HFFc6 (cell line): ENCODE measurements around the gene MLH3. TPM values are rescaled to one million over a fixed set of nuclear protein-coding genes. Genes with fewer than 3 reads are reported as not detected.
A peak's percentile ranks its signal among the peaks of the same experiment; 100 is the strongest.

Experiments used
- DNase-seq: peaks from one replicate; pipeline ENCODE4 v3.0.0-alpha.2; 2018
- H3K27ac Mint-ChIP-seq: 2 replicates; pipeline ENCODE4 v1.8.0; 2020; ENCODE audit warnings: mild to moderate bottlenecking, mixed read lengths
- H3K27me3 Mint-ChIP-seq: 2 replicates; pipeline ENCODE4 v1.8.0; 2021; ENCODE audit warnings: mild to moderate bottlenecking, moderate library complexity, mixed read lengths; ENCODE audit not compliant: insufficient read depth
- H3K36me3 Mint-ChIP-seq: 2 replicates; pipeline ENCODE4 v1.8.0; 2021; ENCODE audit warnings: low read depth, mixed read lengths
- H3K4me1 Mint-ChIP-seq: 2 replicates; pipeline ENCODE4 v1.8.0; 2020; ENCODE audit warnings: low read depth, mixed read lengths
- H3K4me3 Mint-ChIP-seq: 2 replicates; pipeline ENCODE4 v1.8.0; 2020; ENCODE audit warnings: mild to moderate bottlenecking, moderate library complexity, mixed read lengths
- H3K9me3 Mint-ChIP-seq: 2 replicates; pipeline ENCODE4 v1.8.0; 2020; ENCODE audit warnings: mild to moderate bottlenecking, mixed read lengths
- total RNA-seq, 6 experiments: library from RNA; stranded (reverse); fragmentation: NEBNext Ultra II Directional; extraction: Animal tissue kit (Norgen Biotek cat#: 25700); gene quantifications; 2 replicates in 1 of 6; 3 replicates in 5 of 6; pipeline ENCODE4 v1.2.3, GENCODE V29; 2021
- TF ChIP-seq, protein P1 (sequence below): fragments of 200-600 bp; sonication (generic); IDR thresholded peaks from 2 replicates; pipeline ENCODE4 v1.5.0; 2021; ENCODE audit warnings: antibody characterized with exemption, mild to moderate bottlenecking

MLH3 gene
- total RNA-seq, 6 experiments from 2014 or later: 5.4 to 11.6 (median 7.6) TPM

- Mint-ChIP-seq H3K27me3 (peaks cover 4% of the 10 kb centered on the region; the same call in 1 of the 2 replicates), H3K4me1 (peaks cover 43% of the 10 kb centered on the region), H3K4me3 (no peak overlapping the region), H3K9me3 (no peaks in the 10 kb centered on the region), H3K36me3 (no peaks in the 10 kb centered on the region), H3K27ac (peak overlapping the region; percentile 88)
- TF ChIP-seq, protein P1, sequence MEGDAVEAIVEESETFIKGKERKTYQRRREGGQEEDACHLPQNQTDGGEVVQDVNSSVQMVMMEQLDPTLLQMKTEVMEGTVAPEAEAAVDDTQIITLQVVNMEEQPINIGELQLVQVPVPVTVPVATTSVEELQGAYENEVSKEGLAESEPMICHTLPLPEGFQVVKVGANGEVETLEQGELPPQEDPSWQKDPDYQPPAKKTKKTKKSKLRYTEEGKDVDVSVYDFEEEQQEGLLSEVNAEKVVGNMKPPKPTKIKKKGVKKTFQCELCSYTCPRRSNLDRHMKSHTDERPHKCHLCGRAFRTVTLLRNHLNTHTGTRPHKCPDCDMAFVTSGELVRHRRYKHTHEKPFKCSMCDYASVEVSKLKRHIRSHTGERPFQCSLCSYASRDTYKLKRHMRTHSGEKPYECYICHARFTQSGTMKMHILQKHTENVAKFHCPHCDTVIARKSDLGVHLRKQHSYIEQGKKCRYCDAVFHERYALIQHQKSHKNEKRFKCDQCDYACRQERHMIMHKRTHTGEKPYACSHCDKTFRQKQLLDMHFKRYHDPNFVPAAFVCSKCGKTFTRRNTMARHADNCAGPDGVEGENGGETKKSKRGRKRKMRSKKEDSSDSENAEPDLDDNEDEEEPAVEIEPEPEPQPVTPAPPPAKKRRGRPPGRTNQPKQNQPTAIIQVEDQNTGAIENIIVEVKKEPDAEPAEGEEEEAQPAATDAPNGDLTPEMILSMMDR: peak; percentile 44
- DNase-seq: peak; percentile 46
Observed at GRCh38 chr14:74979442-74980397, 71.5 kb downstream of the MLH3 start.

DNA sequence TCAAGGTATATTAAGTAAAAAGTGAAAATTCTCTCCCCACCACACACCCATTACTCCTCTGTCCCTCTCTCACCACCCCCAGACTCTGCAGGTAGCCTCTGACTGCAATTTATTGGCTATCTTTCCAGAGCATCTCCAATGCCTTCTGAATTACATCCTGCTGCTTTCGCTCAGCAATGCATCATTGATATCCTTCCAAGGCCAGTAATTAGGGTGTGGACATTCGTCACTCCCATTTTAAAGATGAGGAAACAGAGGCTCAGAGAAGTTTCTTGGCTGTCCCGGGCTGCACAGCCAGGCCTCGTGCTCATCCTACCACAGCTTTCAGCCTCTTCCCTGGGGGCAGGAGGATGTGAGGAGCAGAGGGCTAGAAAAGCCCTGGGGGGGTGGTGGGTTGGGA is 72.2 kb downstream of the MLH3 start:
- peak overlapping the region; percentile 88 for H3K27ac Mint-ChIP-seq
- H3K36me3 Mint-ChIP-seq: no peaks in the 10 kb centered on the region
- peaks cover 4% of the 10 kb centered on the region; the same call in 1 of the 2 replicates for H3K27me3 Mint-ChIP-seq
- peak overlapping the region; percentile 20 for H3K4me3 Mint-ChIP-seq
- TF ChIP-seq, protein P1: no peak
- peaks cover 43% of the 10 kb centered on the region for H3K4me1 Mint-ChIP-seq
- no peak for DNase-seq
- H3K9me3 Mint-ChIP-seq: no peaks in the 10 kb centered on the region

DNA sequence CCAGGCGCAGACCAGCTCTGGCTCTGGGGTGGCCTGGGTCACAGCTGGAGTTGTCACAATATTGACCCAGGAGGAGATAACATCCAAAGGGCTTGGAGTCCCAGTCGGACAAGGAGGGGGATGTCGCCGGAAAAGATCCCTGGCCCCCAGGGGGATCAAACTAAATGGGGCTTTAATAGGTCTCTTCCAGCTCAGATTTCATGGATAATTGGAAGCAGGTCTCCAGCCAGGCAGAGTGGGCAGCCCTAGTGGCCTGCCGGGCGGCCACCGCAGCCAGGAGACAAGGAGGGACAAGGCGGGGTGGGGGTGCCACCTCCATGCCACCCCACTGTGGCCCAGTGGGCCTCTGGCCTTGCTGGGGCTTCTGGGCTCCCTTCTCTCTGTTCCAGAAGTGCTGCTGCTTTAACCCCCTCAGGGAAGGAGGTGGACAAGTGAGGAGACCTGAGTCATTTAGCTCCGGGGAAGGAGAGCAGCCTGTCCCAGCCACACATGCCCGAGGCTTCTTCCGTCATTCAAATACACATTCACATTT is 72.8 kb downstream of the MLH3 start:
- Mint-ChIP-seq H3K4me3 (peak overlapping the region; percentile 20), H3K27me3 (peaks cover 4% of the 10 kb centered on the region; the same call in 1 of the 2 replicates), H3K4me1 (peaks cover 43% of the 10 kb centered on the region), H3K36me3 (no peaks in the 10 kb centered on the region), H3K9me3 (no peaks in the 10 kb centered on the region), H3K27ac (peak overlapping the region; percentile 88)
- TF ChIP-seq, protein P1: no peak
- peak; percentile 78 for DNase-seq

DNA sequence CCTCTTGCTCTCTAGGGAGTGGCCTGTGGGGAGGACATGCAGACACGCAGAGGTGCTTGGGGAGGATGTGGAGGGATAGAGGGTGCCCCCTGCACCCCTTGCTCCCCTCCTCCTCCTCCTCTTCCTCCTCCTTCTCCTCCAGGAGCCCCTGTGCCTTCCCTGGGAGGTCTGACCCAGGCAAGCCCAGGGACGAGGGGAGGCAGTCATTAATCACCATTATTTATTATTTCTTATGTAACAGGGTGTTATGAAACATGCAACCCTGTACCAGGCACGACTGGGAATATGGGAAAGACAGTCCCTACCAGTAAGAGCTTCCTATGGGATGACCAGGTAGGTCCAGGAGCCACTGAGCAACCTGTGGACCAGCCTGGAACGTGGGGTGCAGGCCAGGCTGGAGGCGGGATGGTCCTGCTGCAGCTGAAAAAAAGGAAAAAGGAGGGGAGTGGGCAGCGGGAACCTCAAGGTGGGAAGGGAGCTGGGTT is 73.3 kb downstream of the MLH3 start:
- no peaks in the 10 kb centered on the region for H3K9me3 Mint-ChIP-seq
- DNase-seq: no peak
- H3K4me1 Mint-ChIP-seq: peaks cover 43% of the 10 kb centered on the region
- TF ChIP-seq, protein P1: no peak
- peak overlapping the region; percentile 88; the same call in 1 of the 2 replicates for H3K27ac Mint-ChIP-seq
- H3K36me3 Mint-ChIP-seq: no peaks in the 10 kb centered on the region
- peaks cover 4% of the 10 kb centered on the region; the same call in 1 of the 2 replicates for H3K27me3 Mint-ChIP-seq
- H3K4me3 Mint-ChIP-seq: no peak overlapping the region

DNA sequence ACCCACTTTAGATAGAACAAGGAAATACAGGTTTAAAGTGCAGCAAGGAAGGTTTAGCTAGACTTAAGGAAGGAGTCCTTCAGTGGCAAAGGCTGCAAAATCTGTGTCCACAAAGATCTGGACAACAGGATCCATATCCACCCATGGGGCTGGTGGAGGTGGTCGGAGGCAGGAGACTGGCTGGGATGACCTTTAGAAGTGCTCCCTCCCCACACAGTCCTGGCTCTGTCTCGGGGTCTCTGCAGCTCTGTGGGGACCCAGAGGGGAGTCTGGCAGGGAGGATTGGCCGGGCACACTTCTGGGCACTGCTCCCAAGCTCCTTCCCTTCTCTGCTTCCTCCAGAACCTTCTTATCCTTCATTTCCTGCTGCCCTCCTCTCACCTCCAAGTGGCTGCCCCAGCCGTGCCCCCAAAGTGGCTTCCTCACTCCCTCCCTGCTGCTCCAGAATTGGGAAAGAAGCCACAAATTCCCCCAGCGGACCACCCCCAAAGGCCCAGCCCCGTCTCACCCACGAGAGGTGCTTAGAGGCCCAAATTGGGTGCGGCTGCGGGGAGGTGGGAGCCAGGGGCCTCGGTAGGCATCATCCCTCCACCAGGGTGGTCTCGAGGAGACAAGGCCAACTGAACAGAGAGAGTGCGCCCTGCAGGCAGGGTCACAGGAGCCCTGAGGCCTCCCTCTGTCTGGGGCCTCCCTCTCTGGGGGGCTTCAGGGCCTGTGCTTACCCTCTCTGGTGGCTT is 73.9 kb downstream of the MLH3 start:
- H3K4me3 Mint-ChIP-seq: no peak overlapping the region
- no peaks in the 10 kb centered on the region for H3K36me3 Mint-ChIP-seq
- TF ChIP-seq, protein P1: no peak
- no peak for DNase-seq
- peaks cover 43% of the 10 kb centered on the region for H3K4me1 Mint-ChIP-seq
- H3K9me3 Mint-ChIP-seq: no peaks in the 10 kb centered on the region
- no peak overlapping the region for H3K27ac Mint-ChIP-seq
- H3K27me3 Mint-ChIP-seq: peaks cover 4% of the 10 kb centered on the region; the same call in 1 of the 2 replicates
